Measurements from ENCODE around the gene ABCA2. TPM values are rescaled to one million over a fixed set of nuclear protein-coding genes. Genes with fewer than 3 reads are reported as not detected.
"Not testable (repeated sequence)": the region's sequence is repeated elsewhere in the genome, so short reads cannot be mapped to it uniquely, and the experiment has no call there.

ABCA2 gene
- total RNA-seq, 4 donors from 2014 or later: 14.1 to 20.0 (median 16.7) TPM

GRCh38 chr9:137064027-137064879 is 36.2 kb upstream of the ABCA2 start:
- H3K9me3 ChIP-seq: no peaks in the 10 kb centered on the region
- intact Hi-C loops (cut with DNase I; ENCODE audit: low total_unique reads): no loop called here
- no peak overlapping the region for H3K4me3 ChIP-seq

GRCh38 chr9:137063311-137064026 is 35.4 kb upstream of the ABCA2 start:
- in situ Hi-C loops (cut with MboI; ENCODE audit: low sequenced_read_pairs in 4 of 4): no loop called here
- ATAC-seq (no peak), DNase-seq (no peak)
- no peak for TF ChIP-seq CTCF (IDR thresholded peaks at IDR 0.05 in 4 of 5, conservative IDR thresholded peaks at IDR 0.05 in 1 of 5)
- TF ChIP-seq POLR2A (IDR thresholded peaks at IDR 0.05): no peak
- no peaks in the 10 kb centered on the region for H3K36me3 ChIP-seq
- H3K4me1 ChIP-seq: peaks cover 0 to 7% of the 10 kb centered on the region in 2 donors
- H3K27me3 ChIP-seq: no peaks in the 10 kb centered on the region
- intact Hi-C loops (cut with DNase I; ENCODE audit: low total_unique reads): no loop called here
- H3K4me3 ChIP-seq: no peak overlapping the region
- no peaks in the 10 kb centered on the region for H3K9me3 ChIP-seq
- no peak overlapping the region for H3K27ac ChIP-seq

More at GRCh38 chr9:137064027-137064879, 36.2 kb upstream of the ABCA2 start:
- no peak overlapping the region for H3K27ac ChIP-seq
- in situ Hi-C loops (cut with MboI; ENCODE audit: low sequenced_read_pairs in 4 of 4): no loop called here
- H3K36me3 ChIP-seq: no peaks in the 10 kb centered on the region
- TF ChIP-seq POLR2A (IDR thresholded peaks at IDR 0.05) (no peak), CTCF (IDR thresholded peaks at IDR 0.05 in 4 of 5, conservative IDR thresholded peaks at IDR 0.05 in 1 of 5) (peak; percentile 79 to 97 (median 90))
- peaks cover 0 to 7% of the 10 kb centered on the region in 2 donors for H3K4me1 ChIP-seq
- DNase-seq (no peak), ATAC-seq (peak in 1 of 2 donors; percentile 49)
- peaks cover 0 to 6% (median 1%) of the 10 kb centered on the region in 3 donors for H3K27me3 ChIP-seq

GRCh38 chr9:137062798-137063197 is 34.8 kb upstream of the ABCA2 start:
- H3K9me3 ChIP-seq; H3K27ac ChIP-seq; H3K4me3 ChIP-seq; intact Hi-C loops (cut with DNase I; ENCODE audit: low total_unique reads); H3K4me1 ChIP-seq; H3K27me3 ChIP-seq; H3K36me3 ChIP-seq; ATAC-seq; DNase-seq; in situ Hi-C loops (cut with MboI; ENCODE audit: low sequenced_read_pairs in 4 of 4): not testable (repeated sequence)

- intact Hi-C loops (cut with DNase I; ENCODE audit: low total_unique reads) (no loop called here), in situ Hi-C loops (cut with MboI; ENCODE audit: low sequenced_read_pairs in 4 of 4) (no loop called here)
- DNase-seq (no peak), ATAC-seq (no peak)
- TF ChIP-seq CTCF (IDR thresholded peaks at IDR 0.05 in 4 of 5, conservative IDR thresholded peaks at IDR 0.05 in 1 of 5): no peak
- no peak for TF ChIP-seq POLR2A (IDR thresholded peaks at IDR 0.05)
- H3K27me3 ChIP-seq: no peaks in the 10 kb centered on the region
- no peak overlapping the region for H3K27ac ChIP-seq
- peaks cover 0 to 7% of the 10 kb centered on the region in 2 donors for H3K4me1 ChIP-seq
- no peak overlapping the region for H3K4me3 ChIP-seq
- H3K36me3 ChIP-seq: no peaks in the 10 kb centered on the region
- no peaks in the 10 kb centered on the region for H3K9me3 ChIP-seq
Measured at GRCh38 chr9:137062384-137062783, 34.3 kb upstream of the ABCA2 start.
